OCI-LY1 (cell line): ENCODE measurements around the gene RIN1.
"Not testable (repeated sequence)": the region's sequence is repeated elsewhere in the genome, so short reads cannot be mapped to it uniquely, and the experiment has no call there.

ENCODE experiments used
- EZH2 ChIP-seq: fragments of 200-600 bp; sonication (generic), shearing (Covaris generic); IDR thresholded peaks from 2 replicates; pipeline ENCODE4 v1.8.0; 2017; ENCODE audit warnings: borderline replicate concordance, mixed run types, mild to moderate bottlenecking, antibody characterized with exemption, low read length, moderate library complexity, mixed read lengths
- TF ChIP-seq, protein P1 (sequence below): fragments of 200-600 bp; sonication (generic), shearing (Covaris generic); IDR thresholded peaks from 2 replicates; pipeline ENCODE4 v1.5.1; 2017; ENCODE audit warnings: mild to moderate bottlenecking, antibody characterized with exemption, low read length, moderate library complexity, mixed read lengths

DNA sequence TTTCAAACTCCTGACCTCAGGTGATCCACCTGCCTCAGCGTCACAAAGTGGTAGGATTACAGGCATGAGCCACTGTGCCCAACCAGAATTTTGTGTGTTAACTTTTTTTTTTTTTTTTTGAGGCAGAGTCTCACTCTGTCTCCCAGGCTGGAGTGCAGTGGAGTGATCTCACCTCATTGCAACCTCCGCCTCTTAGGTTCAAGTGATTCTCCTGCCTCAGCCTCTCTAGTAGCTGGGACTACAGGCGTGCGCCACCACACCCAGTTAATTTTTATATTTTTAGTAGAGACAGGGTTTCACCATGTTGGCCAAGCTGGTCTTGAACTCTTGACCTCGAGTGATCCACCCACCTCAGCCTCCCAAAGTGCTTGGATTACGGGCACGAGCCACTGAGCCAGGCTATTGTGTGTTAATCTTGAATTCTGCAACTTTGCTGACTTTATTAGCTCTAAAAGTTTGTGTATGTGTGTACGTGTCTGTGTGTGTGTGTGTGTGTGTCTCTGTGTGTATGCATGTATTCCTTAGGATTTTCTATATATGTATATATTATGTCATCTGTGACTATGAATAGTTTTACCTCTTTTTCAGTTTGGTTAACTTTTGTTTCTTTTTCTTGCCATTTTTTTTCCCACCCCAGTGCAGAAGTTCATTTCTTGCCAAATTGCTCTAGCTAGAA is 14.5 kb upstream of the RIN1 start:
- TF ChIP-seq, protein P1, sequence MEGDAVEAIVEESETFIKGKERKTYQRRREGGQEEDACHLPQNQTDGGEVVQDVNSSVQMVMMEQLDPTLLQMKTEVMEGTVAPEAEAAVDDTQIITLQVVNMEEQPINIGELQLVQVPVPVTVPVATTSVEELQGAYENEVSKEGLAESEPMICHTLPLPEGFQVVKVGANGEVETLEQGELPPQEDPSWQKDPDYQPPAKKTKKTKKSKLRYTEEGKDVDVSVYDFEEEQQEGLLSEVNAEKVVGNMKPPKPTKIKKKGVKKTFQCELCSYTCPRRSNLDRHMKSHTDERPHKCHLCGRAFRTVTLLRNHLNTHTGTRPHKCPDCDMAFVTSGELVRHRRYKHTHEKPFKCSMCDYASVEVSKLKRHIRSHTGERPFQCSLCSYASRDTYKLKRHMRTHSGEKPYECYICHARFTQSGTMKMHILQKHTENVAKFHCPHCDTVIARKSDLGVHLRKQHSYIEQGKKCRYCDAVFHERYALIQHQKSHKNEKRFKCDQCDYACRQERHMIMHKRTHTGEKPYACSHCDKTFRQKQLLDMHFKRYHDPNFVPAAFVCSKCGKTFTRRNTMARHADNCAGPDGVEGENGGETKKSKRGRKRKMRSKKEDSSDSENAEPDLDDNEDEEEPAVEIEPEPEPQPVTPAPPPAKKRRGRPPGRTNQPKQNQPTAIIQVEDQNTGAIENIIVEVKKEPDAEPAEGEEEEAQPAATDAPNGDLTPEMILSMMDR = not testable (repeated sequence)
- TF ChIP-seq EZH2 = not testable (repeated sequence)
